ENCODE results near the gene SYCE1. TPM values are rescaled to one million over a fixed set of nuclear protein-coding genes. Genes with fewer than 3 reads are reported as not detected.
"Not testable (repeated sequence)": the region's sequence is repeated elsewhere in the genome, so short reads cannot be mapped to it uniquely, and the experiment has no call there.

Gene SYCE1
- total and polyA plus RNA-seq, 2 of the 8 experiments (the other 6 are each of a cell fraction or from before 2014, with no cell fraction given): not detected

DNA sequence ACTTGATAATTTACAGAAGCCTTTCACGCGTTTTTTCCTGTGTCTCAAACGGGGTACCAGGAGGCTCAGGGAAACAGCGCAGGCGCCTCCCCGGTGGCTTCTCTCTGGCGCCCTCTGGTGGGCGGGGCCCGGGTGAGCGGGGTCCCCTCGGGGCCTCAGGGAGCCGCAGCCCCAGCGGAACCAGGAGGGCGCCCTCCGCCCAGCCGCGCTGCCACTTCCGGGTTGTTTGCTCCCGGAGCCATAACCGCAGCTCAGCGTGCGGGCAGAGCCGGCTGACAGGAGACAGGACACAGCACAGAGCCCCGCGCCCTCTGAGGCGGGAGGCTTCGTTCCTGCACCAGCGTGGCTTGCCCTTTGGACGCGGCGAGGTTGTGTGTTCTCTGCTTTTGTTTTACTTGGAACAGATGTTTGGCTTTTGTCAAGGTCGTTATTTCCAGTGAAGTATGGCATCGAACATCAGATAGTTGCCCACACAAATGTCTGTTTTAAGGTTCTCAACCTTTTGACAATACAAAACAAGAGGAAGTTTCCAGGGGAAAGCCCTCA, 45.1 kb downstream of the SYCE1 start (continued):
- TF ChIP-seq MAFK (IDR thresholded peaks at IDR 0.05; ENCODE audit: low read depth, low read length): no peak
- TF ChIP-seq, protein P1, sequence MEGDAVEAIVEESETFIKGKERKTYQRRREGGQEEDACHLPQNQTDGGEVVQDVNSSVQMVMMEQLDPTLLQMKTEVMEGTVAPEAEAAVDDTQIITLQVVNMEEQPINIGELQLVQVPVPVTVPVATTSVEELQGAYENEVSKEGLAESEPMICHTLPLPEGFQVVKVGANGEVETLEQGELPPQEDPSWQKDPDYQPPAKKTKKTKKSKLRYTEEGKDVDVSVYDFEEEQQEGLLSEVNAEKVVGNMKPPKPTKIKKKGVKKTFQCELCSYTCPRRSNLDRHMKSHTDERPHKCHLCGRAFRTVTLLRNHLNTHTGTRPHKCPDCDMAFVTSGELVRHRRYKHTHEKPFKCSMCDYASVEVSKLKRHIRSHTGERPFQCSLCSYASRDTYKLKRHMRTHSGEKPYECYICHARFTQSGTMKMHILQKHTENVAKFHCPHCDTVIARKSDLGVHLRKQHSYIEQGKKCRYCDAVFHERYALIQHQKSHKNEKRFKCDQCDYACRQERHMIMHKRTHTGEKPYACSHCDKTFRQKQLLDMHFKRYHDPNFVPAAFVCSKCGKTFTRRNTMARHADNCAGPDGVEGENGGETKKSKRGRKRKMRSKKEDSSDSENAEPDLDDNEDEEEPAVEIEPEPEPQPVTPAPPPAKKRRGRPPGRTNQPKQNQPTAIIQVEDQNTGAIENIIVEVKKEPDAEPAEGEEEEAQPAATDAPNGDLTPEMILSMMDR (IDR thresholded peaks at IDR 0.05; ENCODE audit: control extremely low read depth in 1 of 3, insufficient read depth in 1 of 3, low read depth in 1 of 3, low read length in 3 of 3): peak; percentile 44 to 63 (median 53)

DNA sequence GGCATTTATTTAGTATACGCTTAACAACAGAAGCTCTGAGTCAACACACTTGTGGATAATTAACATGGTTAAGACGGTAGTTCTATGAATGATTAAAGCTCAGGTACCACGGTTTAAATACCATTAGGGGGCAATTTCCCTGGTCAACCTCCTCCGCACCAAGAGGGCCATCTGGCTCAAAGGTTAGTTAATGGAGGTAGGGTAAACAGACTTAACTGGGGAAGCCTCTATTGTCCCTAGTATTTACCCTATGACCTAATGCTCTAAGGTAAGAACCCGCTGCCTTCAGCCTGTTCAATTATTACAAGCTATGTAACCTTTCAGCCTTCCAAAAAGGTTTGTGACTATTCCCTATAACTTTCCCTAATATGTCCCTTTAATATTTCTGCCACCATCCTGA, 46.9 kb downstream of the SYCE1 start:
- H3K27ac ChIP-seq (ENCODE audit: low read depth, low read length); POLR2A ChIA-PET (ENCODE audit: partially characterized antibody); H2BK12ac ChIP-seq (ENCODE audit: low read depth, low read length); H3K23ac ChIP-seq (ENCODE audit: insufficient read length); H3K79me2 ChIP-seq (ENCODE audit: control insufficient read depth in 1 of 2, insufficient read depth in 2 of 2, low read length in 2 of 2); H3K36me3 ChIP-seq (ENCODE audit: control insufficient read depth in 2 of 4, insufficient read depth in 4 of 4, low read length in 3 of 4); H3K27me3 ChIP-seq (replicated peaks in 1 of 4; ENCODE audit: control insufficient read depth in 3 of 4, extremely low read depth in 1 of 4, insufficient read depth in 3 of 4, low read length in 3 of 4); FAIRE-seq; H3K9ac ChIP-seq (replicated peaks in 1 of 4; ENCODE audit: extremely low read depth in 1 of 4, low read depth in 3 of 4, low read length in 3 of 4); H2AK5ac ChIP-seq (ENCODE audit: low read depth, low read length); H2BK15ac ChIP-seq (ENCODE audit: low read length); H3K4me1 ChIP-seq (replicated peaks in 1 of 4; ENCODE audit: control insufficient read depth in 3 of 4, insufficient read depth in 4 of 4, low read length in 3 of 4); H2BK20ac ChIP-seq (ENCODE audit: low read length); DNase-seq (ENCODE audit: low read depth in 1 of 2, low spot score in 2 of 2); H3K4ac ChIP-seq (replicated peaks; ENCODE audit: insufficient read length, low read depth, low read length); H4K8ac ChIP-seq (ENCODE audit: extremely low read depth, insufficient read depth, low read length); H4K5ac ChIP-seq (ENCODE audit: insufficient read length, low read depth, low read length); H3K18ac ChIP-seq (ENCODE audit: extremely low read depth, low read length); H2BK120ac ChIP-seq (replicated peaks; ENCODE audit: low read depth, low read length); H2AFZ ChIP-seq (ENCODE audit: low read length); H3K4me2 ChIP-seq (ENCODE audit: insufficient read depth in 1 of 2, low read depth in 2 of 2, low read length in 2 of 2); H3K14ac ChIP-seq (ENCODE audit: insufficient read length); H2BK5ac ChIP-seq (ENCODE audit: low read depth, low read length); H4K20me1 ChIP-seq (replicated peaks in 1 of 2; ENCODE audit: control insufficient read depth in 1 of 2, insufficient read depth in 2 of 2, low read length in 2 of 2); H3K4me3 ChIP-seq (ENCODE audit: extremely low read depth in 1 of 4, insufficient read depth in 2 of 4, low read depth in 3 of 4, low read length in 4 of 4); H3K79me1 ChIP-seq (ENCODE audit: low read depth, low read length); H3K23me2 ChIP-seq (ENCODE audit: low read depth, low read length); H4K91ac ChIP-seq (replicated peaks; ENCODE audit: insufficient read length, low read length); CTCF ChIA-PET (ENCODE audit: partially characterized antibody); H3K56ac ChIP-seq (replicated peaks; ENCODE audit: insufficient read length, low read depth, low read length): not testable (repeated sequence)
- WGBS, 2 experiments (ENCODE audit: extremely low coverage in 1 of 2, insufficient coverage in 1 of 2, insufficient read length in 1 of 2, insufficient replicate concordance in 2 of 2, low coverage in 1 of 2, low lambda C conversion rate in 2 of 2, missing lambda C conversion rate in 1 of 2): 82% methylated on average over 5 of the region's 5 CpGs; no CpG with 5 or more reads in 1 of the 2 experiments
- peaks cover 34 to 44% of the 10 kb centered on the region in 2 experiments for H3K9me3 ChIP-seq (ENCODE audit: insufficient read depth in 2 of 2, low read depth in 1 of 2, low read length in 1 of 2)

Data from H1 (cell line).